ENCODE data around the gene CSNK1G2.
"Not testable (repeated sequence)": the region's sequence is repeated elsewhere in the genome, so short reads cannot be mapped to it uniquely, and the experiment has no call there.

The CSNK1G2 gene

DNA sequence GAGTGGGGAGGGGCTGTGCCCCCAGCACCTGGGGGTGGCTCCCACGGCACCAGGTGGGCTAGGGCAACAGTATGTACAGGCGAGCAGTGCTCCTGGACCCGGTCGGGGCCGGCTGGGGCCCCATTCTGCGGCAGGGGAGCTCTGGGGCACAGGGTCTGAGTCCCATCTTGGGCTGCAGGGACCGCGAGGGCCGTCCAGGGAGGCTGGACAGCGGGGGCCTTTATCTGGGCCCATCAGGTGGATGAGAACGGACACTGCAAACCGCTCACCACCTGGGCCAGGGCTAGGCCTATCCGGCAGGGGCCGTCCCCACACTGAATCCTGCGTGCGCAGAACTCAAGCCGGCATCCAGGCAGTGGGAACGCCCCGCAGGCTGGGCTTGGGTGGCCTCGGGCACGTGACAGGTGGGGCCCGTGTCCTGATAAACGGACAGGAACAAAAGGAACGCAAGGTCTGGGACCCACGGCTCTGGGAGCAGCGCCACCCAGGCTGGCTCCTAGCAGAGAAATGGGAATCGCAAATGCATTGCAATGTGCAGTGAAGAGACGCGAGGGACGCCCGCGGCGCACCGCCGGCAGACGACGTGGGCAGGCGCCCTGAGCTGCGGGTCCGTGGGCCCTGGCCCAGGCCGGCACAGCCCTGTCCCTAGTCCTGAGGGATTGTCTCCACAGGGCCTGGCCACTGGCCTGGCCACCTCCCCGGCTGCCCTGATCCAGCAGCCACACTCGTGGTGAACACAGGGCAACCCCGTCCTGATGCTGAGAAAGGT is 44.8 kb downstream of the CSNK1G2 start:
- TF ChIP-seq, protein P1, sequence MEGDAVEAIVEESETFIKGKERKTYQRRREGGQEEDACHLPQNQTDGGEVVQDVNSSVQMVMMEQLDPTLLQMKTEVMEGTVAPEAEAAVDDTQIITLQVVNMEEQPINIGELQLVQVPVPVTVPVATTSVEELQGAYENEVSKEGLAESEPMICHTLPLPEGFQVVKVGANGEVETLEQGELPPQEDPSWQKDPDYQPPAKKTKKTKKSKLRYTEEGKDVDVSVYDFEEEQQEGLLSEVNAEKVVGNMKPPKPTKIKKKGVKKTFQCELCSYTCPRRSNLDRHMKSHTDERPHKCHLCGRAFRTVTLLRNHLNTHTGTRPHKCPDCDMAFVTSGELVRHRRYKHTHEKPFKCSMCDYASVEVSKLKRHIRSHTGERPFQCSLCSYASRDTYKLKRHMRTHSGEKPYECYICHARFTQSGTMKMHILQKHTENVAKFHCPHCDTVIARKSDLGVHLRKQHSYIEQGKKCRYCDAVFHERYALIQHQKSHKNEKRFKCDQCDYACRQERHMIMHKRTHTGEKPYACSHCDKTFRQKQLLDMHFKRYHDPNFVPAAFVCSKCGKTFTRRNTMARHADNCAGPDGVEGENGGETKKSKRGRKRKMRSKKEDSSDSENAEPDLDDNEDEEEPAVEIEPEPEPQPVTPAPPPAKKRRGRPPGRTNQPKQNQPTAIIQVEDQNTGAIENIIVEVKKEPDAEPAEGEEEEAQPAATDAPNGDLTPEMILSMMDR (IDR thresholded peaks at IDR 0.05; ENCODE audit: low read depth, low read length, missing control alignments), result no peak
- no peak for DNase-seq (ENCODE audit: low read depth)
- H3K4me3 ChIP-seq (ENCODE audit: low read depth, low read length), result no peak overlapping the region

DNA sequence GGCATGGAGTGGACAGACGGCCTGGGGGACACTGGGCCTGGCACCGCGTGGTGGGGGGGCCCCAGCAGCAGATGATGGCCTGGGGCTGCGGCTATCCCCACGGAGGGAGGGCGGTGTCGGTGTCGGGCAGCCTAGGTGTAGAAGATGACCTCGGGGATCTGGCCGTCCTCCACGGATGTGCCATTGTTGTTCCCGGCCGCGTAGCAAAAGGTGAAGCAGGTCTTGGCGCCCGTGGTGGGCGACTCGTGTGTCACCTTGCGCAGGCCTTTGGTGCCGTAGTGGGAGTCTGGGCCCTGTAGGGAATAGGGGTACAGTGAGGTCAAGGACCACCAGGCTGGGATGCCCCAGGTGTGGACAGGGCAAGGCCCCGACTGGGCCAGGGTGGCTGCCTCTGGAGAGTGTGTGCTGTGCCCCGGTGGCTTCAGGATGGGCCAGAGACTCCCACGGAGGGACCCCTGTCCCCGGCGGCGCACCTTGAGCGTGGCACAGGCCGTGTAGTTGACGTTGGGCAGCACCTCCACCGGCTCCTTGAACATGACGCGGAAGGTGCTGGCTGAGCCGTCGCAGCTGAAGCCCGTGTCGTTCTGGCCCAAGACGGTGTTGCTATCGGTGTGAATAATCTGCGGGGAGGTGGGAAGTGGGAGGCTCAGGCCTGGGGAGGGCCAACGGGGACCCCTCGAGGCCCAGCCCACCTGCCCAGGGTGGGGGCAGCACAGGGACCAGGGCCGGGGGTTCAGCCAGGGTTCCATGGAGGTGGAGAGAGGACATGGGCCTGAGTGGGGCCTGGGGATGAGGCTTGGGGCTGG is 45.6 kb downstream of the CSNK1G2 start:
- H3K4me3 ChIP-seq (ENCODE audit: low read depth, low read length), result no peak overlapping the region
- no peak for DNase-seq (ENCODE audit: low read depth)
- TF ChIP-seq, protein P1 (IDR thresholded peaks at IDR 0.05; ENCODE audit: low read depth, low read length, missing control alignments), result no peak

DNA sequence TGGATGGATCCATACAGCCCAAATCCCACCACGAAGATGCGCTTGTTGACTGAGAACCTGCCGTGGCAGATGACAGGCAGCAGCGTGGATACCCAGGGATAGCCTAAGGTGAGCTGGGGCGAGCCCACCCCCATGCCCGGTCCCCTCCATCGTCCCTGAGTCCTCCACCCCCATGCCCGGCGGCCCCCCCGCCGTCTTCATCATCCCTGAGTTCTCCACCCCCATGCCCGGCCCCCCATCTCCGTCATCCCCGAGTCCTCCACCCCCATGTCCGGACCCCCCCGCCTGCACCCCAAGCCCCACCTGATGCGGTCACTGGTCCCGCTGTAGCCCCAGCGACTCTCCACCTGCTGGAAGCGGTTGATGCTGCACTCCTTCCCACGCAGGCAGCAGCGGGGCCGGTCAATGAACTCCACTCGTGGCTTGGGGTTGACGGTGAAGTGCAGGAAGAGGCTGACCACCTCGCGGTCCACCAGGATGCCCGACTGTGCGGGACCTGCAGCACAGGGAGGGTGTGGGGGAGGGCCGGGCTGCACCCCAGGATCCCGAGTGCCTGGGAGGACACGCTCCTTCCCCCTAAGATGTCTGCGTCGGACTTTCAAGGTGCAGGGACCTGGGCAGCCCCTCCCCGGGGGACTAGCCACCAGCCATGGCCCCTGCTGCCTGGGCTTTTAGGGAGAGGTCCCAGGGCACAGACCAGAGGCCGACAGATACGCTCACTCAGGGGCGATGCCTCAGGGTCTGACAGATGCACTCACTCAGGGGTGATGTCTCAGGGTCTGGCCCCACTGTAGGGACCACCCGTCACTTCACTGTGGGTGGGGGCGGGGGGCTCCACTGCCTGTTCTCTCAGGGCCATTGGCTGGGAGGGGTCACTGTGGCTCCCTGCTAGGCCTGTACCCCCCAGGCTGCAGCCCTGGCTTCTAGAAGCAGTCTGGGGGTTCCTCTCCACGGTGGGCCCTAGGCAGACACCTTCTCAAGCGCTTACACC is 46.5 kb downstream of the CSNK1G2 start:
- no peak overlapping the region for H3K4me3 ChIP-seq (ENCODE audit: low read depth, low read length)
- TF ChIP-seq, protein P1 (IDR thresholded peaks at IDR 0.05; ENCODE audit: low read depth, low read length, missing control alignments), result no peak
- no peak for DNase-seq (ENCODE audit: low read depth)

DNA sequence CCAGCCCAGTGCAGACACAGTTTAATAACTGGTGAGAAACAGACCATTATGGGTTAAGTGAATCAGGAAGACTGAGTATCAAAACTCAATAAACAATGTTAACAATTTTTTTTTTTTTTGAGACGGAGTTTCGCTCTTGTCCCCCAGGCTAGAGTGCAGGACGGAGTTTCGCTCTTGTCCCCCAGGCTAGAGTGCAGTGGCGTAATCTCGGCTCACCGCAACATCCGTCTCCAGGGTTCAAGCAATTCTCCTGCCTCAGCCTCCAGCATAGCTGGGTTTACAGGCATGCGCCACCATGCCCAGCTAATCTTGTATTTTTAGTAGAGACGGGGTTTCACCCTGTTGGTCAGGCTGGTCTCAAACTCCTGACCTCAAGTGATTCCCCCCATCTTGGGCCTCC is 47.5 kb downstream of the CSNK1G2 start:
- H3K4me3 ChIP-seq (ENCODE audit: low read depth, low read length); DNase-seq (ENCODE audit: low read depth): not testable (repeated sequence)

DNA sequence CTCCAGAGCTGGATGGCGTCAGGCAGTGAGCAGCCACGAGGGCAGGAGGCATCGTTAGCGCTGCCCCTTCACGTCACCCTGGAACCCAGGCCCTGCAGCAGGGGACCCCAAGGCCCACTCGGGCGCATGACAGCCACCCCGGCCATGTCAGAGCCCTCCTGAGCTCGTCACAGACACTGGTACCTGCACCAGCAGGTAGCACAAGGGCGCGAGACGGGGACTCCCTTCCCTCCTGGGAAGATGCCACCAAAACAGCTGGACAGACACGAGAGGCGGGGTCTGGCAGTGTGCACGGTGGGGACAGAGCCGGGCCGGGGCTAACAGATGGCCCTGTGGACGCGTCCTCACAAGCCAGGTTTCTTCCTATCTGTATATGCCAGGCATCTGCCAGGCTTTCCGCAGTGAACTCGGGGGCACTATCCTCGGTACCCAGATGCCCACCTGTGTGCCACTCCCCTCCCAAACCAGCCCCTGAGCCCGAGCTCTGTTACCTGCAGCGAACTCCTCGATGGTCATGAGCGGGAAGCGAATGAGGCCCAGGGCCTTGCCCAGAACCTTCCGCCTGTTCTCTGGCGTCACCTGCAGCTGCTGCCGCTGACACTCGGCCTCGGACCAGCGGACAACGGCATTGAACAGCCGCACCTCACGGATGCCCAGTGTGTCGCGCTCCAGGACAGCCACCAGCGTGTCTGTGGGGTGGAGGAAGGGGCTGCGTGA is 48.7 kb downstream of the CSNK1G2 start:
- DNase-seq (ENCODE audit: low read depth), result no peak
- TF ChIP-seq, protein P1 (IDR thresholded peaks at IDR 0.05; ENCODE audit: low read depth, low read length, missing control alignments), result no peak
- H3K4me3 ChIP-seq (ENCODE audit: low read depth, low read length), result no peak overlapping the region

DNA sequence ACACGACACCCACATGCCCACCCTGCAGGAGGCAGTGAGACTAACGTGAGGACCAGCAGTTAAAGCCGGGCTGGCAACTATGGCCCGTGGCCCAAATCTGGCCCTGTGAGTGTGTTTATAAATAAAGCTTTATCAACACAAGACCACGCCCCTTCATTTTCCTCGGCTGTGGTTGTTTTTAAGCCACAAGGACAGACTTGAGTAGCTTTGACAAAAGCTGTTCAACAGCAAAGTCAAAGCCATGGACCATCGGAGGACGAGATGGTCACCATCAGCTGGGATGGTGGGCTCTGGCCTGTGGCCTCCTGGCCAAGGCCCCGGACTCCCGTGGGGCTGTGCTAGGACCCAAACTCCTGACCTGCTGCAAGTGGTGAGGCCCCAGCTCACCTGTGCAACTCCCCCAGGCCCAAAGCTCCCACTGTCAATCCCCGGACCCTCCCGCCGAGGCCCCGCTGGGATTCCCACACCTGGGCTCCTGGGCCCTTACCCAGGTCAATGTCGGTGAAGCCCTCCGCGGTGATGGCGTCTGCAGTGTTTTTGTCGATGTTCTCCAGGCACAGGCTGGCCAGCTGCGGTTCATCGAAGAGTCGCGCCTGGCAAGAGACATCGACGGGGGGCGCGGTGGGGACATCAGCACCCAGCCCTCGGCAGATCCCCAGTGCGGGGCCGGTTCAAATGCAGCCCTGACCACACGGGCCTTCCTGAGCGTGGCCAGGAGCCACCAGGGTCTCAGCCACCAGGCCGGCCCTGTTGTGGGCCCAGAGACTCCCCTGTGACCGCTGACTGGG is 49.5 kb downstream of the CSNK1G2 start:
- TF ChIP-seq, protein P1 (IDR thresholded peaks at IDR 0.05; ENCODE audit: low read depth, low read length, missing control alignments), result no peak
- H3K4me3 ChIP-seq (ENCODE audit: low read depth, low read length), result no peak overlapping the region
- no peak for DNase-seq (ENCODE audit: low read depth)
